ENCODE data around the gene DNASE2B.

DNASE2B gene

DNA sequence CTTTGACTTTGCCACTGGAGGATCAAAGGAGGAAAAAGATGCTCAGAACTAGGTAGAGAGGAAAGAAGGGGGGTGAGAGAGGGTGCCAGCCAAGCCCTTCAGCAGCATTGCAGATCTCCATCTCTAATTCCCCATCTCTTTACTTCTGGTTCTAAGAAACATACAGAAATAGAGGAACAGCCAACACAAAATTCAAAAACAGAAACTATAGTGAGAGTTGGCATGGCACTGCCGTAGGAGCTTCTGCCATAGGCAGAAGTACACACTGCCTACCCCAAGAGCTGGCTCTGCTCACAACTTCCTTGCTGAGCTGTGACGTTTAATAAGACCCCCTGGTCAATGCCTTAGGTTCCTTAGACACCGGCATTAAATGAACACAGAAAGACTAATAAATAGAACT, 54.2 kb downstream of the DNASE2B start:
- DNase-seq (ENCODE audit: low read depth, low spot score) = no peak

- DNase-seq (ENCODE audit: low read depth, low spot score) = no peak
These were observed 63.8 kb downstream of the DNASE2B start for GRCh38 chr1:84462118-84462517.

Data from brain pericyte (primary cell).